NCI-H1092 treated with DMSO at 0.1 percent for 48 hours (cell line): Measurements from ENCODE around the gene AVL9.
"Not testable (repeated sequence)": the region's sequence is repeated elsewhere in the genome, so short reads cannot be mapped to it uniquely, and the experiment has no call there.

Experiments
- DNase-seq: peaks from one replicate; lab custom pipeline; 2025; lab: John Stamatoyannopoulos, UW

The AVL9 gene

DNA sequence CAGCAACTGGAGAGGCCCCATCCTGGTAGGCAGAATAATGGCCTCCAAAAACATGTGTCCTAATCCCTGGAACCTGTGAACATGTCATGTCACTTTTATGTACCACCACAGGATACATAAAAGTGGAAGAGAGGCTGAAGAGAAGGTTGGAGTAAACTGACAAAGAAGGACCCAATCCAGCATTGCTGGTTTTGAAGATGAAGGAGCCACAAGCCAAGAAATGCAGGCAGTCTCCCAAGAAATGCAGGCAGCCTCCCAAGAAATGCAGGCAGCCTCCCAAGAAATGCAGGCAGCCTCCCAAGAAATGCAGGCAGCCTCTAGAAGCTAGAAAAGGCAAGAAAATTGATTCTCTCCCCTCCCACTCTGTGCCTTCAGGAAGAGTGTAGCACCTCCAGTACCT lies 142.3 kb downstream of the AVL9 start:
- not testable (repeated sequence) for DNase-seq
